HS-27A (cell line): ENCODE measurements around the gene GLRX.
A peak's percentile ranks its signal among the peaks of the same experiment; 100 is the strongest.
"Not testable (repeated sequence)": the region's sequence is repeated elsewhere in the genome, so short reads cannot be mapped to it uniquely, and the experiment has no call there.

Experiments used
- DNase-seq: peaks from one replicate; pipeline ENCODE4 v3.0.0-alpha.2; 2012; ENCODE audit warnings: low read depth, missing footprints

Gene GLRX

GRCh38 chr5:95822542-95823181 lies at the start of gene GLRX:
TSS of gene GLRX (minus strand) at chr5:95822726. CDS start at chr5:95822662, 64 bp downstream.
- peak; percentile 61 for DNase-seq

DNA sequence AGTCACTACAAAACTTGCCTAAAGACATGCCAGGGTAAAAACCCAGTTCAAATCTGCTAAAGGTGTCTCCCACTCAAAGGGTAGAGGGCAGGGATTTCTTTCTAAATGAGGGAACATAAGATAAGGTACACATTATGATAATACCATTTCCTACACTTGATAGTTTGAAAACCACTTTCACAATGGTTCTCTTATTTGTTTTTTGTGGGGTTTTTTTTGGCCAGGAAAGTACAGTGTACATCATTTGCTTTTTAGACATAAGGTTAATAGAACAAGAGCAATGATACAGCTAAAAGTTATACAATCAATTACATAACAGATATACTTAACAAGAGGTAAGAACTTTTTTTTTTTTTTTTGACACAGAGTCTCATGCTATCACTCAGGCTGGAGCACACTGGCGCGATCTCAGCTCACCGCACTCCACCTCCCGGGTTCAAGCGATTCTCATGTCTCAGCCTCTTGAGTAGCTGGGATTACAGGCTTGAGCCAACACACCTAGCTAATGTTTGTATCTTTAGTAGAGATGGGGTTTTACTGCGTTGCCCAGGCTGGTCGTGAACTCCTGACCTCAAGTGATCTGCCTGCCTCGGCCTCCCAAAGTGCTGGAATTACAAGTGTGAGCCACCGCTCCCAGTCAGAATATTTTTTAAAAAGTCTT lies 48.8 kb upstream of the GLRX start:
- no peak for DNase-seq

- no peak for DNase-seq
These were observed 47.7 kb upstream of the GLRX start for GRCh38 chr5:95870105-95870672.

GRCh38 chr5:95869173-95869855 lies 46.8 kb upstream of the GLRX start:
- not testable (repeated sequence) for DNase-seq

DNA sequence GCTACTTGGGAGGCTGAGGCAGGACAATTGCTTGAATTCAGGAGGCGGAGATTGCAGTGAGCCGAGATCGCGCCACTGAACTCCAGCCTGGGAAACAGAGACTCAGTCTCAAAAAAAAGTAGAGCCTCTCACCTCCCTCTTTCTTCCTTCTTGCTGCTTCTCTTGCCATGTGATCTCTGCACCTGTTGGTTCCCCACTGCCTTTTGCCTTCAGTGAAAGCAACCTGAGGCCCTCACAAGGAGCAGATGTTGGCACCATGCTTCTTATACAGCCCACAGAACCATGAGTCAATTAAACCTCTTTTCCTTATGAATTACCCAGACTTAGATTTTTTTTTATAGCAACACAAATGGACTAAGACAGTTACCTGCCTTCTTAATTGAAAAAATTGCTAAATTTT lies 45.6 kb upstream of the GLRX start:
- no peak for DNase-seq

DNA sequence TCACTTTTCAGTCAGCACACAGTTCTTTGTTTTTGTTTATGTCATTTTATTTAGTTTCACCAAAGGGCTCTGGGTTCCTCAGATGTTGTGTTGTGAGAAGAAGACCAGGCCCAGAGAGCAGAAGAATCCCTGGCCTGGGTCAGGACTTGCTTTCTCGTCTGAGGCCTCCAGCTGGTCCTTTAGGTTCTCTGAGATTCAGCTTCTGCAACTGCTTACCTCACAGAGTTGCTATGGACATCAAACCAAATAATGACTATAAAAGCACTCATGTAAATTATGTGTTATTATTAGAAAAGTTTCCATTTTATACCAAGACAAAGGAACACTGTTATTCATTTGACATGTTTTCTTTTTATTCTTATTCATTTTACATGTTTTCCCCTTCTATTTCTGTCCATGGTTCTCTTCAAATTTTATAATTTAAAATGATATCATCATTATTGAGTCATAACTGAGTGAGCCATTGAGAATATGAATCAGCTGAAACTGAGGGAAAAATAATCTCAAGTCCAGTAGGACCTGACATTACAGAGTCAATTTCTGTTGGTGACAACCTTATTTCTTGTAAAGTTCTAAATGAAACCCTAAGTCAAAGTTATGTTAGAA lies 44.0 kb upstream of the GLRX start:
- no peak for DNase-seq

DNA sequence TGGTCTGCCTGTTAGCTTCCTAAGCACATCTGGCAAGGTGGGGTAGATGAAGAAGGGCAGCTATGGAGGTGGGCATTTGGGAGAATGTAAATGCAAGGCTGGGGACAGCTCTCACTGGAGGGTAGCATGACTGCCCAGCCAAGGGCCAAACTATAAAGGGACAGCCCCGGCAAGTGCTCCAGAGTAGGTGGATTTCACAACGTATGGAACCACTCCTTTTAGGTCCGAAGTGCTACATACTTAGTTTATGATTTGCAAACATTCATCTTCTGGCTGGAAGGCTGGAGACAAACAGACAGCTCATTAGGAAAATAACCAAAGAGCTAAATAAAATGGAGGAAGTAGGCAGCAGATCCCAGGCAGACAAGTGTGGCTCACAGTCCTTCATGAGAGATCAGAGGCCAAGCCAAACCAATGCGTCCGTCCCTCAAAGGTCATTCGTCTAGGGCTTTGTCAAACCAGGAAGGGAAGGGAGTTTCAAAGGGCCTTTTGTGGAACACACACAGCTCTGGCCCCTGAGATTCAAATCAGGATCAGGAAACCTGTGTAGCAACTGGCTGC lies 42.5 kb upstream of the GLRX start:
- DNase-seq, result no peak

- no peak for DNase-seq
These were observed 41.9 kb upstream of the GLRX start for GRCh38 chr5:95864456-95864855.

DNA sequence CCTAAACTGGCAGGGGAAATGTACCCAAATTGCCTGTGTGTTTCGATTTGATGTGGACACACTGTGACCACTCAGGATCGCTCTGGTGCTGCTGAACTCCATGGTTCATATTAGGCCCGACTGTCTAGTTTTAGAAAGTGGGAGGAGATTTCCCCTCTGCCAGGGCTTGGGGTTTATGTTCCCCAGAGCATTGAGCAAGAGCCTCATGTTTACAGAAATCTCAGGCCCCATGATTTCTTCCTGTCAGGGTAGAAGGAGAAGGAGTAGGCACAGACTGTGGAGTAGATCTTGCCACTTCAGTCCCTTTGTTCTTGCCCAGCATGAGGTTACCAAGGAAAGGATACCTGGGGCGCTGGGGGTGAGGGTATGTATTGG lies 40.8 kb upstream of the GLRX start:
- DNase-seq, result no peak

GRCh38 chr5:95862671-95863382 lies 40.3 kb upstream of the GLRX start:
- no peak for DNase-seq

GRCh38 chr5:95861864-95862561 lies 39.5 kb upstream of the GLRX start:
- no peak for DNase-seq

- DNase-seq, result peak; percentile 79
These were observed 38.8 kb upstream of the GLRX start for GRCh38 chr5:95861221-95861863.

- DNase-seq, result no peak
These were observed 37.1 kb upstream of the GLRX start for GRCh38 chr5:95859661-95860060.

DNA sequence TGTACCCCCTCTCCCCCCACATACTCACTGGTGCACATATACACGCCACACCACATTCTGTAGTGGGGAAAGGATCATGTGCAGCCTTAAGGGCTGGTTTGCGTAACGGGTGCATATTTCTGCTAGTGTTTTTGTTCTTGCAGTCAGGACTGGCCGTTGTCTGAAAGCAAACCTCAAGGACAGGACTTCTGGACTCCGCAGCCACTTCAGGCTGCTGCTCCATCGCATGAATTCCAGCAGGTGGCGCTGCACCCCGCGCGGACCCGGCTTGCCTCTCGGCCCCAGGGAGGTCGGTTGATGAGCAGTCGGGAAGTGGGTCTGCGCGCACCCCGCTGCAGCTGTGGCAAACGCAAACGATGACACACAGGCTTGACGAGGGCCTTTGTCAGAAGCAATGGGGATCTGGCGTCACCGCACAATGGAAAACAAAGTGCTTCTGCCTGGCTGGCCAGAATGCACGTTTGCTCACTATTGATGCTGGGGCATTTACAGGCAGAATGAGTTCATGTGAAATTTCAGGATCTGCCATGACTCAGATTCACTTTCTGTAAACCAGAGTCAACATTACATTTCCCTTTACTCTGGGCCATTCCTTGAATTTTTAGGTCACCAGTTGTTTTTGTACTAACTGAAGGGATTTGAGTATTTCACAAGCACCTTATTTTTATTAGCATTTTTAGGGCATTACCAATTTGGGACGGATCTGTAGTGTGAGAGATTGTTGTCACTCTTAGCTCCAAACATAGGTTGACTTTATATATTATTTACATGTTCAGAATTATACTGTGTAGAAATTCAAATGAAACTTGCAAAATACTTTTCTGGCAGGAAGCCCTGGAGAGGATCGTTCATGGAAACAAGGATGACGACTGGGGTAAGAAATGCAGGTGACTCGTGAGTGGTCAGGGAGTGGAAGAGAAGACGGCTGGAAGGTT lies 36.4 kb upstream of the GLRX start:
- peak; percentile 82 for DNase-seq

- no peak for DNase-seq
These were observed 35.5 kb upstream of the GLRX start for GRCh38 chr5:95858023-95858461.

GRCh38 chr5:95857185-95857945 lies 34.8 kb upstream of the GLRX start:
- DNase-seq, result no peak

DNA sequence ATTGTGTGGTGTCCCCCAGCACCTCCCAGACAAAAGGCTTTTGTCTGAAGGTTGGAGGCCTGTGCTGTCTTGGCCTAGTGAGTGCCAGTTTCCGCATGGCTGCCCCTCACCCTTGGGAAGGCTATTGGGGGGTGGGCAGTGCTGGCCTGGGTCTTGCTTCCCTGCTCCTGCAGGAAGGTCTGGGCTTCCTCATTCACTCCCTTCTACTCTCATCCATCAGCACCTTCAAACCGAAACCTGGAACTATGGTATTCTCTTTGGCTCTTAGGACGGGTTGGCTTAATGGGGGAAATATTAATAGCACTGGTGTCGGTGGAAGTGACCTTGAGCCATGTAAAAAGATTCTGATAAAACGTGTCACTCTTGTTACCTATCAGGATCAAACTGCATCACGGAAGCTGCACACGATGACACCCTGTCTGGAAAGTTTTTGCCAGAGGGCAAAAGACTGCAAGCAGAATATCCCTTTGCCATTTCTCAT lies 34.0 kb upstream of the GLRX start:
- no peak for DNase-seq

DNA sequence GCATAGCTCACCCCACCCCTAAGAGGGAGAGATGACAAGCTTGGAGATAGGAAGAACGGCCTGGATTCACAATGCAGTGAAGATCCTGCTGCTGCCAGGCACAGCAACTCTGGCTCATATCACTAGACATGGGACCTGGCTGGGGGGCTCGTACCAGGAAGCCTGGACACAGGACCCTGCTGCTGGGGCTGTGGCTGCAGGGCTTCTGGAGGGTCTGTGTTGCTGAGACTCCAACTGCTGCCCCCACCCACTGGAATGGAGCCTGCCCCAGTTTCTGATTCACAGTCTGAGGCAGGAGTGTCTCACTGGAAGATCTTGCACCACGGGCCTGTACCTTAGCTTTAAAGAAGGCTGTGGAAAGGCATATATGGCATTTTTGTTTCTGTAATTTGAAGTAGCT lies 31.0 kb upstream of the GLRX start:
- no peak for DNase-seq
